Activated CD8-positive, alpha-beta T cell treated with anti-CD3 and anti-CD28 coated beads for 36 hours (primary cell): ENCODE results near the gene RBM15B. TPM values are rescaled to one million over a fixed set of nuclear protein-coding genes. Genes with fewer than 3 reads are reported as not detected.
A peak's percentile ranks its signal among the peaks of the same experiment; 100 is the strongest.

Experiments used
- ATAC-seq: fragments of 200-7000 bp; cut with Tn5 transposase; one replicate; pipeline ENCODE4 v1.10.0; 2021; ENCODE audit warnings: mild to moderate bottlenecking, moderate library complexity
- CTCF ChIA-PET: fragments of 350-600 bp; sonication (Branson Sonifier 250); formaldehyde crosslinking; loops from one replicate; lab custom pipeline; 2021; ENCODE audit warnings: antibody characterized with exemption; lab: Charles Lee
- POLR2A ChIA-PET: fragments of 350-600 bp; sonication (Branson Sonifier 250); formaldehyde crosslinking; loops from one replicate; lab custom pipeline; 2021; ENCODE audit warnings: antibody characterized with exemption; lab: Charles Lee
- DNase-seq: peaks from one replicate; pipeline ENCODE4 v3.0.0-alpha.2; 2020
- H3K27ac Mint-ChIP-seq: one replicate; pipeline ENCODE4 v1.8.0; 2021; ENCODE audit warnings: mild to moderate bottlenecking, mixed read lengths
- H3K27me3 Mint-ChIP-seq: one replicate; pipeline ENCODE4 v1.8.0; 2021; ENCODE audit warnings: mixed read lengths
- H3K36me3 Mint-ChIP-seq: one replicate; pipeline ENCODE4 v1.8.0; 2021; ENCODE audit warnings: low read depth, mixed read lengths
- H3K4me1 Mint-ChIP-seq: one replicate; pipeline ENCODE4 v1.8.0; 2021; ENCODE audit warnings: low read depth, mixed read lengths
- H3K4me3 Mint-ChIP-seq: one replicate; pipeline ENCODE4 v1.8.0; 2021; ENCODE audit warnings: mild to moderate bottlenecking, moderate library complexity, mixed read lengths
- H3K9me3 Mint-ChIP-seq: one replicate; pipeline ENCODE4 v1.8.0; 2021; ENCODE audit warnings: mixed read lengths
- CTCF ChIP-seq: fragments of 200-600 bp; IDR thresholded peaks from one replicate; pipeline ENCODE4 v1.8.0; 2022; ENCODE audit warnings: antibody characterized with exemption, mild to moderate bottlenecking
- intact Hi-C: fragments of 100-400 bp; cut with micrococcal nuclease; formaldehyde crosslinking; loops from one replicate; pipeline ENCODE4 v1.10.0; 2022
- total RNA-seq, 2 experiments: library from RNA; stranded (reverse); gene quantifications; one replicate each; pipeline ENCODE4 v1.2.3, GENCODE V29; 2021

RBM15B gene
- 10 to 100 TPM; 20.8 to 20.9 TPM for total RNA-seq

- peak; percentile 98 for DNase-seq
- peak; percentile 96 for ATAC-seq
- H3K9me3 Mint-ChIP-seq, result no peaks in the 10 kb centered on the region
- intact Hi-C loops, result no loop called here
- TF ChIP-seq CTCF, result peak; percentile 78
- ChIA-PET POLR2A (interaction anchor here (0.9 to 1.5 kb wide), 3 partner anchors 44 to 1054 kb away, joined by 3 to 4 read pairs (median 3); no protein-coding TSS in a partner anchor), CTCF (interaction anchor here (2.0 to 4.1 kb wide), 4 partner anchors 13 to 291 kb away, joined by 6 to 23 read pairs (median 14); no protein-coding TSS in a partner anchor)
- H3K4me3 Mint-ChIP-seq, result peak within 1 kb of the TSS; percentile 83
- H3K4me1 Mint-ChIP-seq, result peaks cover 68% of the 10 kb centered on the region
- no peaks in the 10 kb centered on the region for H3K27me3 Mint-ChIP-seq
- peaks cover 63% of the 10 kb centered on the region for H3K36me3 Mint-ChIP-seq
- peak within 1 kb of the TSS; percentile 91 for H3K27ac Mint-ChIP-seq
These were observed at the start of gene RBM15B for GRCh38 chr3:51391075-51391565. TSS of gene RBM15B (plus strand) at chr3:51391285. CDS start at chr3:51391400, 115 bp downstream.

- intact Hi-C loops, result no loop called here
- ATAC-seq (no peak), DNase-seq (no peak)
- H3K27ac Mint-ChIP-seq, result no peak overlapping the region
- no peaks in the 10 kb centered on the region for H3K27me3 Mint-ChIP-seq
- ChIA-PET CTCF (interaction anchor here (0.9 to 1.2 kb wide), 2 partner anchors 28 to 365 kb away, joined by 3 to 4 read pairs; no protein-coding TSS in a partner anchor), POLR2A (no interaction called here)
- no peaks in the 10 kb centered on the region for H3K9me3 Mint-ChIP-seq
- no peaks in the 10 kb centered on the region for H3K36me3 Mint-ChIP-seq
- H3K4me1 Mint-ChIP-seq, result peaks cover 4% of the 10 kb centered on the region
- no peak for TF ChIP-seq CTCF
- H3K4me3 Mint-ChIP-seq, result no peak overlapping the region
These were observed 47.0 kb upstream of the RBM15B start for GRCh38 chr3:51343918-51344687.

GRCh38 chr3:51350751-51351150 lies 40.3 kb upstream of the RBM15B start:
- POLR2A ChIA-PET, result no interaction called here
- Mint-ChIP-seq H3K27ac (no peak overlapping the region), H3K4me1 (peaks cover 4% of the 10 kb centered on the region), H3K9me3 (no peaks in the 10 kb centered on the region), H3K36me3 (no peaks in the 10 kb centered on the region), H3K4me3 (no peak overlapping the region), H3K27me3 (no peaks in the 10 kb centered on the region)
- DNase-seq (no peak), ATAC-seq (no peak)
- no peak for TF ChIP-seq CTCF
- CTCF ChIA-PET, result no interaction called here
- intact Hi-C loops, result no loop called here

GRCh38 chr3:51353131-51353530 lies 38.0 kb upstream of the RBM15B start:
- H3K27ac Mint-ChIP-seq, result no peak overlapping the region
- H3K4me3 Mint-ChIP-seq, result no peak overlapping the region
- no peak for TF ChIP-seq CTCF
- intact Hi-C loops, result no loop called here
- ATAC-seq (no peak), DNase-seq (no peak)
- peaks cover 4% of the 10 kb centered on the region for H3K4me1 Mint-ChIP-seq
- POLR2A ChIA-PET, result no interaction called here
- H3K36me3 Mint-ChIP-seq, result no peaks in the 10 kb centered on the region
- no peaks in the 10 kb centered on the region for H3K9me3 Mint-ChIP-seq
- CTCF ChIA-PET, result no interaction called here
- H3K27me3 Mint-ChIP-seq, result no peaks in the 10 kb centered on the region

GRCh38 chr3:51353691-51354090 lies 37.4 kb upstream of the RBM15B start:
- ATAC-seq, result peak; percentile 30
- Mint-ChIP-seq H3K27me3 (no peaks in the 10 kb centered on the region), H3K4me1 (peaks cover 4% of the 10 kb centered on the region), H3K27ac (no peak overlapping the region), H3K36me3 (no peaks in the 10 kb centered on the region), H3K9me3 (no peaks in the 10 kb centered on the region), H3K4me3 (no peak overlapping the region)
- intact Hi-C loops, result no loop called here
- ChIA-PET POLR2A (no interaction called here), CTCF (no interaction called here)
- peak; percentile 11 for DNase-seq
- no peak for TF ChIP-seq CTCF
